Subcutaneous adipose tissue (tissue), 4 donors: ENCODE measurements around the gene FCN2. TPM values are rescaled to one million over a fixed set of nuclear protein-coding genes. Genes with fewer than 3 reads are reported as not detected.

Experiments used
- total RNA-seq, 4 donors: library from RNA; depleted of rRNA; stranded (reverse); fragments of >200 nt; gene quantifications; one replicate each; pipeline ENCODE4 v1.1.0, GENCODE V29; 2016
- TF ChIP-seq, protein P1 (sequence below): fragments of 450-650 bp; IDR thresholded peaks from one replicate; pipeline ENCODE4 v1.5.1; 2016; ENCODE audit warnings: low read depth, mild to moderate bottlenecking, control low read depth, antibody characterized with exemption, moderate library complexity

FCN2 gene
- 1 to 10 TPM; 1.3 to 9.8 (median 2.5) TPM for total RNA-seq

DNA sequence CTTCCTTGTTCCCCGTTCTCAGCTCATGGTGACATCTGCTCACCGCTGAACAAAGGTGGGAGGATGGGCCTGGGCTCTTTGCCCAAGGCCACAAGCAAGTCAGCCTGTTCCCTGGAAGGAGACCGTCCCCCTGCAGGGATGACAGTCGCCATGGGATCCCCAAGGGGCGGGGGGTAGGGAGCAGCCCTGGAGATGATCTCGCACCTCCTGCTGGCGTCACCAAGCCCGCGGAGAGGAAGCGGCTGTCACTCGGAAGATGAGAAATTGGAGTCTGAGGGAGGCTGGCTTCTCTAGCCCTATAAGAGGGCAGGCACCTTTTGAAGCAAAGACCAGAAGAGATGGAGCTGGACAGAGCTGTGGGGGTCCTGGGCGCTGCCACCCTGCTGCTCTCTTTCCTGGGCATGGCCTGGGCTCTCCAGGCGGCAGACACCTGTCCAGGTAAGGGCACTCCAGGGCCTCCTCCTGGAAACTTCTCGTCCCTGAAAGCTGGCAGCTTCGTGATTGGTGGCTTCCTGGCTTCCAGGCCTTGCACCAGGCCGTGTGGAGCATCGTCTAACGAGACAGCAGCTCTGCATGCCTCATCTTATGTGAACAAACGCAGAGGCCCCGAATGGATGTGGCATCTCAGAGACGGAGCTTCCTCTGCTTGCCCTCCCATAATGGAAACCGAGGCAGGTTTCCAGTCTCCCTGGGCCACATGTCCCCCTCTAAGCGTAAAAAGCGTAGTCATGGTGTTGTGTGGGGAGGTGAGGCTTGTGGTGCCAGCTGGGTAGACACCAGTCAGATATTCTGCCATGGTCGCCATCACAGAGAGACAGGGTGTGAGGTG lies at the start of gene FCN2:
TSS of gene FCN2 (plus strand) at position 327 of the 829 bp plus-strand sequence. CDS start at position 339, 12 bp downstream.
- TF ChIP-seq, protein P1, sequence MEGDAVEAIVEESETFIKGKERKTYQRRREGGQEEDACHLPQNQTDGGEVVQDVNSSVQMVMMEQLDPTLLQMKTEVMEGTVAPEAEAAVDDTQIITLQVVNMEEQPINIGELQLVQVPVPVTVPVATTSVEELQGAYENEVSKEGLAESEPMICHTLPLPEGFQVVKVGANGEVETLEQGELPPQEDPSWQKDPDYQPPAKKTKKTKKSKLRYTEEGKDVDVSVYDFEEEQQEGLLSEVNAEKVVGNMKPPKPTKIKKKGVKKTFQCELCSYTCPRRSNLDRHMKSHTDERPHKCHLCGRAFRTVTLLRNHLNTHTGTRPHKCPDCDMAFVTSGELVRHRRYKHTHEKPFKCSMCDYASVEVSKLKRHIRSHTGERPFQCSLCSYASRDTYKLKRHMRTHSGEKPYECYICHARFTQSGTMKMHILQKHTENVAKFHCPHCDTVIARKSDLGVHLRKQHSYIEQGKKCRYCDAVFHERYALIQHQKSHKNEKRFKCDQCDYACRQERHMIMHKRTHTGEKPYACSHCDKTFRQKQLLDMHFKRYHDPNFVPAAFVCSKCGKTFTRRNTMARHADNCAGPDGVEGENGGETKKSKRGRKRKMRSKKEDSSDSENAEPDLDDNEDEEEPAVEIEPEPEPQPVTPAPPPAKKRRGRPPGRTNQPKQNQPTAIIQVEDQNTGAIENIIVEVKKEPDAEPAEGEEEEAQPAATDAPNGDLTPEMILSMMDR, result no peak

DNA sequence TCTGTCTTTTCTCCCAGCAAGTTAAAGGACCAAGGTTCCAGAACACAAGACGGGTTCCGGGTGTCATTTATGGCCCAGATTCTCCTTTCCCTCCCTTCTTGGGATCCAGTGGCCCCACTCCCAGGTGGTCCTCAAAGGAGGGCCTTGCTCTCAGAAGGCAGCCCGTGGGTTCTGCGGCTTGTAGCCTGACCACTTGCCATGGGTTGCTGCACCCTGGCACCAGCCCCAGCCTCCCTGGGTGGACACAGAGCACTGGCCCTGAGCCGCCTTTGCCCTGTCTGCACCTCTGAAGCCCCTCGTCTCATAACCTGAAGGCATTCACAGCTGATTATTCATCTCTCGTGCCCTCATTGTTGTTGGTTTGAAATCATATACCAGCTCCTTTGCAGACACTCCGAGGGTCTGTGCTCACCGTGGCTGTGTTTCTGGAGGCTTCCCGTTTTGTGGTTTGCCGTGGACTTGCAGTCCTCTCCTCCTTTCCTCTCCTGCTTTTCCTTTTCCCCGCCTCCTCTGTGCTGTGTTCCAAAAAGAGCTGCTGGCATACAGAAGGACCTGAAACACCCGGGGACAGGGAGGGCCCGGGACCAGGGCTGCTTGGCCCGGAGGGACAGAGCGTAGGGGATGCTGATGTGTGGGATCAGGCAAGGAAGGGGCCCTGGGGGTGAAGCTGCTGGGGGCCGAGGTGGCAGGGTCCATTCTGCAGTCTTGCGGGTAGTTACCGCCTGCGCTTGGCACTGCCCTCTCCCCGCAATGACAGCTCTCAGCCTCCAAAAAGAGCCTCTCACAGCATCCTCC lies 49.5 kb upstream of the FCN2 start:
- TF ChIP-seq, protein P1, result no peak

DNA sequence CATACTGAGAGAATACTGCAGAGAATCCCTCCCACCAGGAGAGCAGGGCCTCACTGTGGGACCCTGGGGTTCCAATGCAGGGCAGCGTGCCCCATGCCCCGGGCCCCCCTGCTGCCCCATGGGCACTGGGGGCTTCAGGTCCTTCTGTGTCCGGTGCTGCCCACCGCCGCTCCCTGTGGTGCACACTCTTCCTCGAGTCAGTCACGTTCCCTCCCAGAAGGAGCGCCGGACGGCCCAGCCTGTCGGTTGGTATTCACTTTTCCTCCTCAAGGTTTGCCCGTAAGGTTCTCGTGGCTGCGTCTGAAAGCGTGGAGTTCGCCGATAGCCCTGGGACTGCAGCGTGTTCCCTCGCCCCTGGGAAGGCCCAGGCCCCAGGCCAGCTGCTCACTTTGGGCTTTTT lies 48.1 kb upstream of the FCN2 start:
- TF ChIP-seq, protein P1, result no peak

DNA sequence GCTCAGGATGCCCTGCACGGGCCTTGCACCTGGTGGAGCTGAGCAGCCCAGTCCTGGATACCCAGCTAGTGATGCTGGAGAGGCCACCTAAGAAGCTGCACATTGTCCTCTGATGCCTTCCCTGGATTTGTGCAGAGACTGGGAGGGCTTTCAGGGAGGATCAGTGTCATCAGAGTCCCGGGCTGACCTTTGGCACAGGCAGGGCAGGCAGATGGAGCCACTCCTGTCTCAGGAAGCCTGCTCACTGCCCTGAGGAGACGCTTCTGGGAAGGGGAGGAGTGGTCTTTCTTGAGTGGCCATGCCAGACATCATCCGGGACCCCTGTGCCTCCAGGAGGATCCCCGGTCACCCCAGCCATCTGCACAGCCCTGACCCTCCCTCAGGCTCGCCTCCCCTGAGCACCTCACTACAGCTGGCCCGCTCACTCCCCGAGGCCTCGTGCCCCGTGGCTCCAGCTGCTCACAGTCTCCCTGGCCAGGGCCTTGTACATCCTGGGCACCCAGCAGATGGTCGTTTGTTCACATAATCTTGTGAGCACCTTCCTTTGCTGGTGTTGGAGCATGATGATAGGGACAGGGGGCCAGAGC lies 47.2 kb upstream of the FCN2 start:
- TF ChIP-seq, protein P1, result no peak

DNA sequence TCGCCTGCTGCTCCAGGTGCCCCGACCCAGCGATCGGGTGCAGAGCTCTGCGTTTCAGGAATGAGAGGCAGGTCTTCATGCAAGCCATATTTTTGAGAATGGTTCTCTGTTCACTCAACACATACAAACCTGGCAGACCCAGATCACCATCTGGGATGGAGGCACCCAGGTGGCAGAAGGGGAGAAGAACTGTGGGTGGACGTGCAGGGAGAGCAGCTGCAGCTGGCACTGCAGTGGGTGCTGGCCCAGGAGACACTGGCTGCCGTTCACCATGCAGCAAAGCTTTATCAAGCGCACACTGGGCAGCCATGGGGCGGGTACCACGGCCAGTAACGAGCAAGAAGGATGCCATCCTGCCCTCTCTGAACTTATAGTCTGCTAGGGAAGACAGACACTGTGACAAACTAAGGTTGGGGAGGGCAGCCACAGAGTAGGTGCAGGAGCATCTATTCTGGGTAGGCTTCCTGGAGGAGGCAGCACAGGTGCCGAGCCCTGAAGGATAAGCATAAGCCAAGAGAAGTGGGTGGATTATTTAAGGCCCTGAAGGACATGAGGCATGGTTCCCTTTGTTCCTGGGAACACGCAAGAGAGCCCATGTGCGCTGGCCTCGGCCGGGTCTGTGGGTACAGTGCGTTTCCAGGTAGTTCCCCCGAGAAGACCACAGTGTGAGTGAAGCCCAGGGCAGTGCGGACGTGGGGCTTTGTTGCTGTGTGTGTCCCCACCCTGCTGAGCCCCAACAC lies 46.2 kb upstream of the FCN2 start:
- TF ChIP-seq, protein P1, result no peak

DNA sequence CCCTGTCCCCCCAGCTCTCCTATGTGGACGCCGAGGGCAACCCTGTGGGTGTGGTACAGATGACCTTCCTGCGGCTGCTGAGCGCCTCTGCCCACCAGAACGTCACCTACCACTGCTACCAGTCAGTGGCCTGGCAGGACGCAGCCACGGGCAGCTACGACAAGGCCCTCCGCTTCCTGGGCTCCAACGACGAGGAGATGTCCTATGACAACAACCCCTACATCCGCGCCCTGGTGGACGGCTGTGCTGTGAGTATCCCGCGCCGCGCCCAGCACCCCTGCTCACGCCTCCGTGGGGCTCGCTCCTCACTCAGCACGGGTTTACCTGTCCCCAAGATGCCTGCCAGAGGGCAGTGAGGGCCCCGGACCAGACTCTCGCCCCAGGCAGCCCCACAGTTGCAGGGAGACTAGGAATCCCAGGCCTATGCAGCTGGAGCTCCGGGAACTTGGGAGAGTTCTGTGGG lies 45.6 kb upstream of the FCN2 start:
- TF ChIP-seq, protein P1, result no peak
